Activated CD8-positive, alpha-beta memory T cell treated with anti-CD3 and anti-CD28 coated beads for 36 hours (primary cell): ENCODE measurements around the gene ACKR2. TPM values are rescaled to one million over a fixed set of nuclear protein-coding genes. Genes with fewer than 3 reads are reported as not detected.

Experiments
- CTCF ChIA-PET: fragments of 350-600 bp; sonication (Branson Sonifier 250); formaldehyde crosslinking; loops from one replicate; lab custom pipeline; 2021; ENCODE audit warnings: antibody characterized with exemption; lab: Charles Lee
- POLR2A ChIA-PET: fragments of 350-600 bp; sonication (Branson Sonifier 250); formaldehyde crosslinking; loops from one replicate; lab custom pipeline; 2021; ENCODE audit warnings: antibody characterized with exemption; lab: Charles Lee
- total RNA-seq, 2 experiments: library from RNA; stranded (reverse); gene quantifications; one replicate each; pipeline ENCODE4 v1.2.3, GENCODE V29; 2021

ACKR2 gene
- total RNA-seq, 2 experiments from 2014 or later: 1.3 to 1.4 TPM

GRCh38 chr3:42849017-42849416 lies 39.8 kb downstream of the ACKR2 start:
- CTCF ChIA-PET: no interaction called here
- POLR2A ChIA-PET: no interaction called here

GRCh38 chr3:42850263-42850662 lies 41.0 kb downstream of the ACKR2 start:
- ChIA-PET CTCF (no interaction called here), POLR2A (no interaction called here)

- ChIA-PET POLR2A (no interaction called here), CTCF (no interaction called here)
Observed at GRCh38 chr3:42851228-42851834, 42.1 kb downstream of the ACKR2 start.

GRCh38 chr3:42852441-42852840 lies 43.2 kb downstream of the ACKR2 start:
- CTCF ChIA-PET: no interaction called here
- POLR2A ChIA-PET: no interaction called here

GRCh38 chr3:42853056-42853455 lies 43.8 kb downstream of the ACKR2 start:
- CTCF ChIA-PET: interaction anchor here (0.5 to 1.3 kb wide), 2 partner anchors 22 to 1340 kb away, joined by 3 to 4 read pairs; no protein-coding TSS in a partner anchor
- POLR2A ChIA-PET: no interaction called here

- CTCF ChIA-PET: interaction anchor here (1.3 kb wide), 1 partner anchor 23 kb away, joined by 3 read pairs; no protein-coding TSS in a partner anchor
Observed at GRCh38 chr3:42853739-42854302, 44.6 kb downstream of the ACKR2 start.

GRCh38 chr3:42855219-42855546 lies 45.9 kb downstream of the ACKR2 start:
- ChIA-PET CTCF (no interaction called here), POLR2A (no interaction called here)

More at GRCh38 chr3:42853739-42854302, 44.6 kb downstream of the ACKR2 start:
- POLR2A ChIA-PET: no interaction called here

- ChIA-PET POLR2A (no interaction called here), CTCF (no interaction called here)
Observed at GRCh38 chr3:42855547-42856380, 46.5 kb downstream of the ACKR2 start.

- ChIA-PET CTCF (no interaction called here), POLR2A (interaction anchor here (0.7 kb wide), 1 partner anchor 286 kb away, joined by 3 read pairs; no protein-coding TSS in a partner anchor)
Observed at GRCh38 chr3:42856544-42856943, 47.3 kb downstream of the ACKR2 start.

GRCh38 chr3:42864321-42864950 lies 55.2 kb downstream of the ACKR2 start:
- ChIA-PET POLR2A (no interaction called here), CTCF (no interaction called here)

- ChIA-PET CTCF (no interaction called here), POLR2A (no interaction called here)
Observed at GRCh38 chr3:42865256-42865655, 56.0 kb downstream of the ACKR2 start.

GRCh38 chr3:42867138-42867537 lies 57.9 kb downstream of the ACKR2 start:
- ChIA-PET CTCF (no interaction called here), POLR2A (no interaction called here)

GRCh38 chr3:42868841-42869240 lies 59.6 kb downstream of the ACKR2 start:
- CTCF ChIA-PET: no interaction called here
- POLR2A ChIA-PET: no interaction called here

GRCh38 chr3:42871592-42872196 lies 62.4 kb downstream of the ACKR2 start:
- ChIA-PET POLR2A (no interaction called here), CTCF (no interaction called here)

- CTCF ChIA-PET: interaction anchor here (0.7 kb wide), 1 partner anchor 10 kb away, joined by 3 read pairs; no protein-coding TSS in a partner anchor
- POLR2A ChIA-PET: no interaction called here
Observed at GRCh38 chr3:42872718-42873117, 63.5 kb downstream of the ACKR2 start.

GRCh38 chr3:42873221-42873982 lies 64.2 kb downstream of the ACKR2 start:
- ChIA-PET CTCF (interaction anchor here (0.7 kb wide), 1 partner anchor 9 kb away, joined by 3 read pairs; no protein-coding TSS in a partner anchor), POLR2A (no interaction called here)

GRCh38 chr3:42874749-42875148 lies 65.5 kb downstream of the ACKR2 start:
- POLR2A ChIA-PET: no interaction called here
- CTCF ChIA-PET: no interaction called here

GRCh38 chr3:42875325-42876151 lies 66.3 kb downstream of the ACKR2 start, which contains the start of gene CYP8B1:
Gene CYP8B1 (minus strand): TSS chr3:42875879. CDS start chr3:42875816, 63 bp downstream.
- POLR2A ChIA-PET: no interaction called here

More at GRCh38 chr3:42875325-42876151, 66.3 kb downstream of the ACKR2 start, which contains the start of gene CYP8B1:
- CTCF ChIA-PET: no interaction called here
